Subcutaneous abdominal adipose tissue (tissue), 5 donors: ENCODE measurements around the gene NRSN2.
"Not testable (repeated sequence)": the region's sequence is repeated elsewhere in the genome, so short reads cannot be mapped to it uniquely, and the experiment has no call there.

Source experiments
- H3K27ac ChIP-seq: one replicate; pipeline ENCODE4 v1.7.0; 2013; ENCODE audit warnings: low read depth, mild to moderate bottlenecking, inconsistent platforms, low read length, moderate library complexity
- H3K27me3 ChIP-seq, 5 donors: one replicate each; pipeline ENCODE4 v1.7.0; 2013; ENCODE audit warnings: low read length in 5 of 5, inconsistent platforms in 1 of 5; ENCODE audit not compliant: control insufficient read depth in 5 of 5, insufficient read depth in 4 of 5
- H3K36me3 ChIP-seq, 5 donors: one replicate each; pipeline ENCODE4 v1.7.0; 2013; ENCODE audit warnings: low read length in 5 of 5; ENCODE audit not compliant: control insufficient read depth in 5 of 5, insufficient read depth in 5 of 5
- H3K4me1 ChIP-seq, 5 donors: one replicate each; pipeline ENCODE4 v1.7.0; 2013; ENCODE audit warnings: low read length in 5 of 5, mild to moderate bottlenecking in 3 of 5, moderate library complexity in 1 of 5; ENCODE audit not compliant: control insufficient read depth in 5 of 5, insufficient read depth in 5 of 5
- H3K4me3 ChIP-seq, 5 donors: one replicate each; pipeline ENCODE4 v1.7.0; 2013; ENCODE audit warnings: low read length in 5 of 5, low read depth in 1 of 5
- H3K9ac ChIP-seq, 5 donors: one replicate each; pipeline ENCODE4 v1.7.0; 2013; ENCODE audit warnings: low read length in 5 of 5, mild to moderate bottlenecking in 4 of 5, moderate library complexity in 3 of 5
- H3K9me3 ChIP-seq, 5 donors: one replicate each; pipeline ENCODE4 v1.7.0; 2013; ENCODE audit warnings: low read length in 5 of 5; ENCODE audit not compliant: control insufficient read depth in 5 of 5
- donor health status: healthy.
- donor health status: healthy.
- donor health status: healthy.
- donor health status: healthy.
- donor health status: healthy.

NRSN2 gene

GRCh38 chr20:354298-354977, 7.5 kb downstream of the NRSN2 start:
- H3K36me3 ChIP-seq, result peaks cover 0 to 8% (median 2%) of the 10 kb centered on the region in 5 donors
- no peak overlapping the region for H3K9ac ChIP-seq
- no peaks in the 10 kb centered on the region for H3K27me3 ChIP-seq
- H3K4me3 ChIP-seq, result no peak overlapping the region
- H3K27ac ChIP-seq, result no peak overlapping the region
- H3K4me1 ChIP-seq, result peaks cover 0 to 7% (median 0%) of the 10 kb centered on the region in 5 donors
- H3K9me3 ChIP-seq, result no peaks in the 10 kb centered on the region

- not testable (repeated sequence) for H3K9me3 ChIP-seq, H3K27me3 ChIP-seq, H3K4me3 ChIP-seq, H3K36me3 ChIP-seq, H3K27ac ChIP-seq, H3K9ac ChIP-seq
- peaks cover 0 to 10% (median 4%) of the 10 kb centered on the region in 5 donors for H3K4me1 ChIP-seq
These were observed 9.2 kb downstream of the NRSN2 start for GRCh38 chr20:356154-356553.

GRCh38 chr20:356745-357144, 9.8 kb downstream of the NRSN2 start:
- H3K27ac ChIP-seq, result no peak overlapping the region
- peaks cover 0 to 10% (median 4%) of the 10 kb centered on the region in 5 donors for H3K4me1 ChIP-seq
- no peaks in the 10 kb centered on the region for H3K27me3 ChIP-seq
- H3K9me3 ChIP-seq, result no peaks in the 10 kb centered on the region
- no peak overlapping the region for H3K9ac ChIP-seq
- no peak overlapping the region for H3K4me3 ChIP-seq
- peaks cover 0 to 8% (median 0%) of the 10 kb centered on the region in 5 donors for H3K36me3 ChIP-seq

- Histone ChIP-seq H3K27ac (no peak overlapping the region), H3K4me1 (peaks cover 0 to 13% (median 8%) of the 10 kb centered on the region in 5 donors), H3K9ac (no peak overlapping the region)
These were observed 12.1 kb downstream of the NRSN2 start for GRCh38 chr20:358891-359555.

GRCh38 chr20:361561-361960, 14.7 kb downstream of the NRSN2 start:
- Histone ChIP-seq H3K9me3 (no peaks in the 10 kb centered on the region), H3K9ac (no peak overlapping the region), H3K36me3 (no peaks in the 10 kb centered on the region), H3K27me3 (no peaks in the 10 kb centered on the region), H3K4me3 (no peak overlapping the region), H3K4me1 (peaks cover 0 to 11% (median 7%) of the 10 kb centered on the region in 5 donors), H3K27ac (no peak overlapping the region)

More at GRCh38 chr20:358891-359555, 12.1 kb downstream of the NRSN2 start:
- H3K27me3 ChIP-seq, result no peaks in the 10 kb centered on the region
- no peak overlapping the region for H3K4me3 ChIP-seq
- H3K9me3 ChIP-seq, result no peaks in the 10 kb centered on the region
- H3K36me3 ChIP-seq, result no peaks in the 10 kb centered on the region

- no peaks in the 10 kb centered on the region for H3K36me3 ChIP-seq
- H3K4me1 ChIP-seq, result peaks cover 0 to 11% (median 7%) of the 10 kb centered on the region in 5 donors
- no peak overlapping the region for H3K27ac ChIP-seq
- H3K9me3 ChIP-seq, result no peaks in the 10 kb centered on the region
- no peaks in the 10 kb centered on the region for H3K27me3 ChIP-seq
- no peak overlapping the region for H3K4me3 ChIP-seq
- no peak overlapping the region for H3K9ac ChIP-seq
These were observed 15.7 kb downstream of the NRSN2 start for GRCh38 chr20:362271-363254.

GRCh38 chr20:363319-364078, 16.6 kb downstream of the NRSN2 start:
- no peaks in the 10 kb centered on the region for H3K9me3 ChIP-seq
- peaks cover 0 to 11% (median 7%) of the 10 kb centered on the region in 5 donors for H3K4me1 ChIP-seq
- no peak overlapping the region for H3K9ac ChIP-seq
- H3K36me3 ChIP-seq, result no peaks in the 10 kb centered on the region
- H3K4me3 ChIP-seq, result no peak overlapping the region
- no peak overlapping the region for H3K27ac ChIP-seq
- no peaks in the 10 kb centered on the region for H3K27me3 ChIP-seq

GRCh38 chr20:364905-365794, 18.2 kb downstream of the NRSN2 start:
- Histone ChIP-seq H3K4me1 (peaks cover 0 to 11% (median 5%) of the 10 kb centered on the region in 5 donors), H3K36me3 (no peaks in the 10 kb centered on the region), H3K9ac (no peak overlapping the region), H3K27me3 (no peaks in the 10 kb centered on the region), H3K4me3 (no peak overlapping the region), H3K9me3 (no peaks in the 10 kb centered on the region), H3K27ac (no peak overlapping the region)
